Subcutaneous abdominal adipose tissue (tissue), 5 donors: ENCODE measurements around the gene UBTFL1.
A peak's percentile ranks its signal among the peaks of the same experiment; 100 is the strongest.

Source experiments
- H3K27ac ChIP-seq: one replicate; pipeline ENCODE4 v1.7.0; 2013; ENCODE audit warnings: low read depth, mild to moderate bottlenecking, inconsistent platforms, low read length, moderate library complexity
- H3K27me3 ChIP-seq, 5 donors: one replicate each; pipeline ENCODE4 v1.7.0; 2013; ENCODE audit warnings: low read length in 5 of 5, inconsistent platforms in 1 of 5; ENCODE audit not compliant: control insufficient read depth in 5 of 5, insufficient read depth in 4 of 5
- H3K36me3 ChIP-seq, 5 donors: one replicate each; pipeline ENCODE4 v1.7.0; 2013; ENCODE audit warnings: low read length in 5 of 5; ENCODE audit not compliant: control insufficient read depth in 5 of 5, insufficient read depth in 5 of 5
- H3K4me1 ChIP-seq, 5 donors: one replicate each; pipeline ENCODE4 v1.7.0; 2013; ENCODE audit warnings: low read length in 5 of 5, mild to moderate bottlenecking in 3 of 5, moderate library complexity in 1 of 5; ENCODE audit not compliant: control insufficient read depth in 5 of 5, insufficient read depth in 5 of 5
- H3K4me3 ChIP-seq, 5 donors: one replicate each; pipeline ENCODE4 v1.7.0; 2013; ENCODE audit warnings: low read length in 5 of 5, low read depth in 1 of 5
- H3K9ac ChIP-seq, 5 donors: one replicate each; pipeline ENCODE4 v1.7.0; 2013; ENCODE audit warnings: low read length in 5 of 5, mild to moderate bottlenecking in 4 of 5, moderate library complexity in 3 of 5
- H3K9me3 ChIP-seq, 5 donors: one replicate each; pipeline ENCODE4 v1.7.0; 2013; ENCODE audit warnings: low read length in 5 of 5; ENCODE audit not compliant: control insufficient read depth in 5 of 5
- donor health status: healthy.
- donor health status: healthy.
- donor health status: healthy.
- donor health status: healthy.
- donor health status: healthy.

Gene UBTFL1

DNA sequence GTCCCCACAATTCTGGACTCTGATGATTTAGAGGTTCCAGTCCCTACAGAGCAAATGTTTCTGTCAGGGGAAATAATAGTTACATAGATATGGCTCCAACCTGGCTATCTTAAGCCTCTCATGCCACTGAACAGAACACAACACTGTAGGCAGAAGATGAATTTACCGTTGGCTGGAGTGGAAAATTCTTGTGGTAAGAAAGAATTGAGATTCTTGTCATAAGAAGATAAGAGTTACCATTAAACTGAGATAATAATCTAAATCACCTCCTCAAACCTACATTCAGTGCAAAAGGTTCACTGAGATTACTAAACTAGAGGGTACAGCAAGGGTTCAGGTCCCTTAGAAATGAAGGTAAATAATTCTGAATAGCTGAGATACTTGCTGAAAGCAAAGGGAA, 38.6 kb downstream of the UBTFL1 start:
- no peaks in the 10 kb centered on the region for H3K27me3 ChIP-seq
- H3K4me1 ChIP-seq = no peaks in the 10 kb centered on the region
- H3K27ac ChIP-seq = no peak overlapping the region
- no peaks in the 10 kb centered on the region for H3K36me3 ChIP-seq
- H3K4me3 ChIP-seq = no peak overlapping the region
- no peaks in the 10 kb centered on the region for H3K9me3 ChIP-seq
- H3K9ac ChIP-seq = no peak overlapping the region

DNA sequence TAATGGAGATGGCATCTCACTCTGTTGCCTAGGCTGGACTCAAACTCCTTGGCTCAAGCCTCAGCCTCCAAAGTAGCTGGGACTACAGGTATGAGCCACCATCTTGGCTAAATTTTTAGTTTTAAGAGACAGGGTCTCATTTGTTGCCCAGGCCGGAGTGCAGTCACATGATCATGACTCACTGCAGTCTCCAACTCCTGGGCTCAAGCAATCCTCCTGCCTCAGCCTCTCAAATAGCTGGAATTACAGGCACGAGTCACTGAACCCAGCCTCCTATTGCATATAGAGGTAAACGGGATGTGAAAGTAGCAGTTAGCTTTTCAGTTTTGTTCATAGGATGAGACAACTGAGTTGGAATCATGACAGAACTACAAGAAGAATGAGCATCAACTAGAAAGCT, 39.2 kb downstream of the UBTFL1 start:
- no peaks in the 10 kb centered on the region for H3K9me3 ChIP-seq
- no peaks in the 10 kb centered on the region for H3K4me1 ChIP-seq
- no peaks in the 10 kb centered on the region for H3K27me3 ChIP-seq
- no peak overlapping the region for H3K4me3 ChIP-seq
- no peak overlapping the region for H3K9ac ChIP-seq
- no peak overlapping the region for H3K27ac ChIP-seq
- H3K36me3 ChIP-seq = no peaks in the 10 kb centered on the region

- H3K36me3 ChIP-seq = no peaks in the 10 kb centered on the region
- no peaks in the 10 kb centered on the region for H3K9me3 ChIP-seq
- H3K27me3 ChIP-seq = no peaks in the 10 kb centered on the region
- peaks cover 0 to 22% (median 11%) of the 10 kb centered on the region in 5 donors for H3K4me1 ChIP-seq
- H3K9ac ChIP-seq = peak overlapping the region; percentile 32 to 76 (median 64)
- H3K4me3 ChIP-seq = peak overlapping the region; percentile 75 to 95 (median 77)
- peak overlapping the region; percentile 37 for H3K27ac ChIP-seq
Observed at GRCh38 chr11:90133560-90134477, 48.1 kb downstream of the UBTFL1 start.

- peaks cover 0 to 22% (median 11%) of the 10 kb centered on the region in 5 donors for H3K4me1 ChIP-seq
- peaks cover 0 to 5% (median 0%) of the 10 kb centered on the region in 5 donors for H3K36me3 ChIP-seq
- no peaks in the 10 kb centered on the region for H3K27me3 ChIP-seq
- H3K4me3 ChIP-seq = peak within 1 kb of the TSS; percentile 75 to 95 (median 77)
- H3K9me3 ChIP-seq = no peaks in the 10 kb centered on the region
- peak within 1 kb of the TSS; percentile 63 to 76 (median 64) for H3K9ac ChIP-seq
- H3K27ac ChIP-seq = peak within 1 kb of the TSS; percentile 37
Observed at GRCh38 chr11:90134478-90135003, 48.8 kb downstream of the UBTFL1 start, which contains the start of gene NAALAD2. Gene NAALAD2 (plus strand): TSS chr11:90134663. CDS start chr11:90134759, 96 bp downstream.

DNA sequence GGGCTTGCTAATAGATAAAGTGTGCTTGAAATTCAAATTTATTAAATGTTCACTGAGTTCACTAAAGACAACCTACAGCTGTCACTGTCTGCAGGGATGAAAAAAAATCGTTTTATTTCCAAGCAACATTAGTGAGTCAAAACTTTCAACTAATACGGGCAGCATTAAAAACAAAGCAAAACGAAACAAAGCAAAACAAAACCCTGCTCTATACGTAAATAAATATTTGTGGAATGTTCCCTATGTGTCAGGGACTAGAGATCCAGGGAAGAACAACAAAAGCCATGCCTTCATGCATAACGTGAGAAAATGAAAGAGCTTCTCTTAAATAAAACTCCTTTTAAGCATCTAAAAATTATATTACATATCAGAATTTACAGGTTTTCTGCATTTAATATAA, 49.3 kb downstream of the UBTFL1 start:
- H3K9me3 ChIP-seq = no peaks in the 10 kb centered on the region
- peaks cover 0 to 5% (median 0%) of the 10 kb centered on the region in 5 donors for H3K36me3 ChIP-seq
- H3K4me1 ChIP-seq = peaks cover 0 to 22% (median 11%) of the 10 kb centered on the region in 5 donors
- H3K4me3 ChIP-seq = peak overlapping the region; percentile 75 to 95 (median 77)
- peak overlapping the region; percentile 37 for H3K27ac ChIP-seq
- no peaks in the 10 kb centered on the region for H3K27me3 ChIP-seq
- peak overlapping the region; percentile 63 to 76 (median 64) for H3K9ac ChIP-seq
